SJSA1 (cell line): Measurements from ENCODE around the gene FBXO8. TPM values are rescaled to one million over a fixed set of nuclear protein-coding genes. Genes with fewer than 3 reads are reported as not detected.

Source experiments
- DNase-seq, 2 experiments: peaks; one replicate each; pipeline ENCODE4 v3.0.0-alpha.2; 2015 to 2020; ENCODE audit warnings: low spot score in 2 of 2, low read depth in 1 of 2
- H3K27ac ChIP-seq: fragments of 250-450 bp; sonication (Bioruptor Pico); 2 replicates; pipeline ENCODE4 v1.5.1; 2020; ENCODE audit warnings: mild to moderate bottlenecking, moderate library complexity
- H3K27me3 ChIP-seq: fragments of 250-450 bp; sonication (Bioruptor Pico); replicated peaks from 2 replicates; pipeline ENCODE4 v1.5.1; 2020; ENCODE audit warnings: mild to moderate bottlenecking, moderate library complexity
- H3K36me3 ChIP-seq: fragments of 250-450 bp; sonication (Bioruptor Pico); 2 replicates; pipeline ENCODE4 v1.5.1; 2020; ENCODE audit warnings: mild to moderate bottlenecking
- H3K4me1 ChIP-seq: fragments of 250-450 bp; sonication (Bioruptor Pico); replicated peaks from 2 replicates; pipeline ENCODE4 v1.6.1; 2021; ENCODE audit warnings: mild to moderate bottlenecking
- H3K4me3 ChIP-seq: fragments of 250-450 bp; sonication (Bioruptor Pico); 2 replicates; pipeline ENCODE4 v1.5.1; 2020; ENCODE audit warnings: mild to moderate bottlenecking
- H3K9me3 ChIP-seq: fragments of 250-450 bp; sonication (Bioruptor Pico); replicated peaks from 2 replicates; pipeline ENCODE4 v1.5.1; 2020; ENCODE audit warnings: mild to moderate bottlenecking
- total RNA-seq: library from RNA; depleted of rRNA; stranded (reverse); fragments of >200 nt; shearing (Covaris generic); gene quantifications from 2 replicates; pipeline ENCODE4 v1.2.3, GENCODE V29; 2014

Gene FBXO8
- total RNA-seq, 1 experiment from 2014 or later: 26.2 TPM

- DNase-seq: no peak
- Histone ChIP-seq H3K27me3 (peaks cover 31% of the 10 kb centered on the region), H3K27ac (no peak overlapping the region), H3K36me3 (no peaks in the 10 kb centered on the region), H3K9me3 (no peaks in the 10 kb centered on the region), H3K4me3 (no peak overlapping the region), H3K4me1 (no peaks in the 10 kb centered on the region)
These were observed 66.0 kb downstream of the FBXO8 start for GRCh38 chr4:174217273-174218126.

- Histone ChIP-seq H3K36me3 (no peaks in the 10 kb centered on the region), H3K9me3 (no peaks in the 10 kb centered on the region), H3K27ac (no peak overlapping the region), H3K4me3 (no peak overlapping the region), H3K4me1 (no peaks in the 10 kb centered on the region), H3K27me3 (peaks cover 31% of the 10 kb centered on the region)
- DNase-seq: no peak
These were observed 66.6 kb downstream of the FBXO8 start for GRCh38 chr4:174216799-174217272.

- Histone ChIP-seq H3K4me3 (no peak overlapping the region), H3K36me3 (no peaks in the 10 kb centered on the region), H3K27me3 (peaks cover 34% of the 10 kb centered on the region), H3K27ac (no peak overlapping the region), H3K4me1 (0 out of 2 replicates have a peak, but pooled peaks cover 4% of the 10 kb centered on the region), H3K9me3 (no peaks in the 10 kb centered on the region)
- no peak for DNase-seq
These were observed 67.3 kb downstream of the FBXO8 start for GRCh38 chr4:174215961-174216680.

GRCh38 chr4:174215057-174215456, 68.4 kb downstream of the FBXO8 start:
- Histone ChIP-seq H3K9me3 (no peaks in the 10 kb centered on the region), H3K27ac (no peak overlapping the region), H3K4me1 (0 out of 2 replicates have a peak, but pooled peaks cover 4% of the 10 kb centered on the region), H3K4me3 (no peak overlapping the region), H3K36me3 (no peaks in the 10 kb centered on the region), H3K27me3 (peaks cover 31% of the 10 kb centered on the region)
- no peak for DNase-seq

- Histone ChIP-seq H3K4me1 (0 out of 2 replicates have a peak, but pooled peaks cover 4% of the 10 kb centered on the region), H3K27me3 (peaks cover 29% of the 10 kb centered on the region), H3K36me3 (no peaks in the 10 kb centered on the region), H3K27ac (no peak overlapping the region), H3K4me3 (no peak overlapping the region), H3K9me3 (no peaks in the 10 kb centered on the region)
- DNase-seq: no peak
These were observed 69.2 kb downstream of the FBXO8 start for GRCh38 chr4:174214101-174214878.

- no peaks in the 10 kb centered on the region for H3K9me3 ChIP-seq
These were observed 69.8 kb downstream of the FBXO8 start for GRCh38 chr4:174213731-174214100.

GRCh38 chr4:174212061-174212460, 71.4 kb downstream of the FBXO8 start:
- Histone ChIP-seq H3K4me3 (no peak overlapping the region), H3K27me3 (peaks cover 19% of the 10 kb centered on the region), H3K4me1 (0 out of 2 replicates have a peak, but pooled peaks cover 4% of the 10 kb centered on the region), H3K9me3 (no peaks in the 10 kb centered on the region), H3K36me3 (no peaks in the 10 kb centered on the region), H3K27ac (no peak overlapping the region)
- no peak for DNase-seq

More at GRCh38 chr4:174213731-174214100, 69.8 kb downstream of the FBXO8 start:
- no peak for DNase-seq
- H3K36me3 ChIP-seq: no peaks in the 10 kb centered on the region
- H3K27me3 ChIP-seq: peaks cover 29% of the 10 kb centered on the region
- 0 out of 2 replicates have a peak, but pooled peaks cover 4% of the 10 kb centered on the region for H3K4me1 ChIP-seq
- H3K27ac ChIP-seq: no peak overlapping the region
- H3K4me3 ChIP-seq: no peak overlapping the region

- H3K9me3 ChIP-seq: no peaks in the 10 kb centered on the region
- no peak overlapping the region for H3K27ac ChIP-seq
- H3K36me3 ChIP-seq: no peaks in the 10 kb centered on the region
- peaks cover 15% of the 10 kb centered on the region for H3K27me3 ChIP-seq
- 0 out of 2 replicates have a peak, but pooled peaks cover 4% of the 10 kb centered on the region for H3K4me1 ChIP-seq
- no peak overlapping the region for H3K4me3 ChIP-seq
- no peak for DNase-seq
These were observed 71.8 kb downstream of the FBXO8 start for GRCh38 chr4:174211622-174212044.

- no peaks in the 10 kb centered on the region for H3K9me3 ChIP-seq
- no peak overlapping the region for H3K27ac ChIP-seq
- H3K36me3 ChIP-seq: no peaks in the 10 kb centered on the region
- no peak for DNase-seq
- H3K4me1 ChIP-seq: 0 out of 2 replicates have a peak, but pooled peaks cover 4% of the 10 kb centered on the region
- H3K4me3 ChIP-seq: no peak overlapping the region
- H3K27me3 ChIP-seq: peaks cover 9% of the 10 kb centered on the region
These were observed 72.4 kb downstream of the FBXO8 start for GRCh38 chr4:174210952-174211490.

GRCh38 chr4:174210354-174210753, 73.1 kb downstream of the FBXO8 start:
- H3K9me3 ChIP-seq: no peaks in the 10 kb centered on the region
- peaks cover 9% of the 10 kb centered on the region for H3K27me3 ChIP-seq
- H3K4me3 ChIP-seq: no peak overlapping the region
- no peaks in the 10 kb centered on the region for H3K36me3 ChIP-seq
- 0 out of 2 replicates have a peak, but pooled peaks cover 4% of the 10 kb centered on the region for H3K4me1 ChIP-seq
- no peak for DNase-seq
- no peak overlapping the region for H3K27ac ChIP-seq

- H3K4me3 ChIP-seq: no peak overlapping the region
- no peak for DNase-seq
- H3K36me3 ChIP-seq: no peaks in the 10 kb centered on the region
- peaks cover 9% of the 10 kb centered on the region for H3K27me3 ChIP-seq
- no peaks in the 10 kb centered on the region for H3K9me3 ChIP-seq
- H3K27ac ChIP-seq: no peak overlapping the region
- H3K4me1 ChIP-seq: 0 out of 2 replicates have a peak, but pooled peaks cover 4% of the 10 kb centered on the region
These were observed 74.1 kb downstream of the FBXO8 start for GRCh38 chr4:174209341-174209740.

- no peak for DNase-seq
- Histone ChIP-seq H3K9me3 (no peaks in the 10 kb centered on the region), H3K27me3 (peaks cover 9% of the 10 kb centered on the region), H3K36me3 (no peaks in the 10 kb centered on the region), H3K4me1 (0 out of 2 replicates have a peak, but pooled peaks cover 4% of the 10 kb centered on the region), H3K27ac (no peak overlapping the region), H3K4me3 (no peak overlapping the region)
These were observed 76.1 kb downstream of the FBXO8 start for GRCh38 chr4:174207367-174207766.
